HG03565 (cell line): ENCODE measurements around the gene GABARAP.

Source experiments
- ATAC-seq: cut with Tn5 transposase; IDR thresholded peaks from one replicate; pipeline ENCODE4 v1.9.1; 2021; ENCODE audit warnings: mild to moderate bottlenecking, moderate library complexity; ENCODE audit not compliant: unreplicated experiment

GABARAP gene

GRCh38 chr17:7208754-7209460 lies 33.3 kb downstream of the GABARAP start:
- no peak for ATAC-seq

GRCh38 chr17:7208027-7208571 lies 34.1 kb downstream of the GABARAP start:
- ATAC-seq, result no peak

- ATAC-seq, result no peak
Observed at GRCh38 chr17:7207120-7208001, 34.9 kb downstream of the GABARAP start.

GRCh38 chr17:7205561-7205960 lies 36.7 kb downstream of the GABARAP start:
- ATAC-seq, result no peak

GRCh38 chr17:7204828-7205461 lies 37.3 kb downstream of the GABARAP start:
- peak; percentile 68 for ATAC-seq

- no peak for ATAC-seq
Observed at GRCh38 chr17:7204336-7204735, 37.9 kb downstream of the GABARAP start.

GRCh38 chr17:7203391-7203790 lies 38.9 kb downstream of the GABARAP start:
- no peak for ATAC-seq

- no peak for ATAC-seq
Observed at GRCh38 chr17:7196651-7197401, 45.4 kb downstream of the GABARAP start.

GRCh38 chr17:7195971-7196370 lies 46.3 kb downstream of the GABARAP start:
- ATAC-seq, result no peak

- no peak for ATAC-seq
Observed at GRCh38 chr17:7192271-7192937, 49.8 kb downstream of the GABARAP start.

- no peak for ATAC-seq
Observed at GRCh38 chr17:7191571-7192270, 50.5 kb downstream of the GABARAP start.

GRCh38 chr17:7191069-7191468 lies 51.2 kb downstream of the GABARAP start:
- no peak for ATAC-seq

- ATAC-seq, result no peak
Observed at GRCh38 chr17:7190276-7190917, 51.9 kb downstream of the GABARAP start.
